RWPE1 (cell line): ENCODE results near the gene TWNK.

ENCODE experiments used
- CTCF ChIA-PET: fragments of 350-600 bp; sonication (Branson Sonifier 250); formaldehyde crosslinking; extraction: SDS; loops from one replicate; lab custom pipeline; 2021; lab: Yijun Ruan, JAX
- POLR2A ChIA-PET: fragments of 400-600 bp; formaldehyde crosslinking; extraction: SDS; loops from one replicate; lab custom pipeline; 2020; ENCODE audit warnings: antibody characterized with exemption; ENCODE audit not compliant: low non-redundant PET; lab: Yijun Ruan, JAX
- DNase-seq: peaks from one replicate; pipeline ENCODE4 v3.0.0; 2012; ENCODE audit warnings: low spot score
- H3K27ac ChIP-seq: fragments of 450-650 bp; 2 replicates; pipeline ENCODE4 v1.5.1; 2017
- TF ChIP-seq, protein P1 (sequence below): fragments of 450-650 bp; conservative IDR thresholded peaks from 2 replicates; pipeline ENCODE4 v1.5.1; 2017; ENCODE audit warnings: low read depth, mild to moderate bottlenecking

Gene TWNK

DNA sequence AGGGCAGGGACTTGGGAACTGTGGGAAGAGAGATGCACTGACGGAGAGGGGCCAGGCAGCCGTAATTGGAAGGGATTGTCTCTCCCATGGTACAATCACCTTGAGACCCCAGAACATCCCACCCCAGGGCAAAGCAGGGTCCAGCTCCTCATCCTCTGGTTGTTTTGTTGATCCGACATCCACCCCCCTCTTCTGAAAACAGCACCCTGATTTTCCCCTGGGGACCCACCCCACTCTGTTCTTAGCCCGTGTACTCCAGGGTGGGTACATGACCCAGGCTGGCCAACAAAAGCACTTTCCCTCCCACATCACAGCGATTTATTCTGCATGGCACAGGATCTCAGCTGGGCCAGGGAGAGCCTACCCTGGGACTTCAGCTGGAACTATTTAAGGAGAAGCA is 29.5 kb downstream of the TWNK start:
- H3K27ac ChIP-seq: no peak overlapping the region
- no peak for DNase-seq
- CTCF ChIA-PET: interaction anchor here (0.7 to 3.7 kb wide), 7 partner anchors 14 to 49 kb away, joined by 3 to 48 read pairs (median 5); partner anchors contain the start of genes LZTS2, PDZD7 and SFXN3
- TF ChIP-seq, protein P1, sequence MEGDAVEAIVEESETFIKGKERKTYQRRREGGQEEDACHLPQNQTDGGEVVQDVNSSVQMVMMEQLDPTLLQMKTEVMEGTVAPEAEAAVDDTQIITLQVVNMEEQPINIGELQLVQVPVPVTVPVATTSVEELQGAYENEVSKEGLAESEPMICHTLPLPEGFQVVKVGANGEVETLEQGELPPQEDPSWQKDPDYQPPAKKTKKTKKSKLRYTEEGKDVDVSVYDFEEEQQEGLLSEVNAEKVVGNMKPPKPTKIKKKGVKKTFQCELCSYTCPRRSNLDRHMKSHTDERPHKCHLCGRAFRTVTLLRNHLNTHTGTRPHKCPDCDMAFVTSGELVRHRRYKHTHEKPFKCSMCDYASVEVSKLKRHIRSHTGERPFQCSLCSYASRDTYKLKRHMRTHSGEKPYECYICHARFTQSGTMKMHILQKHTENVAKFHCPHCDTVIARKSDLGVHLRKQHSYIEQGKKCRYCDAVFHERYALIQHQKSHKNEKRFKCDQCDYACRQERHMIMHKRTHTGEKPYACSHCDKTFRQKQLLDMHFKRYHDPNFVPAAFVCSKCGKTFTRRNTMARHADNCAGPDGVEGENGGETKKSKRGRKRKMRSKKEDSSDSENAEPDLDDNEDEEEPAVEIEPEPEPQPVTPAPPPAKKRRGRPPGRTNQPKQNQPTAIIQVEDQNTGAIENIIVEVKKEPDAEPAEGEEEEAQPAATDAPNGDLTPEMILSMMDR: no peak
- POLR2A ChIA-PET: no interaction called here

- no peak for DNase-seq
- ChIA-PET POLR2A (interaction anchor here (0.6 kb wide), 1 partner anchor 9 kb away, joined by 3 read pairs; no protein-coding TSS in a partner anchor), CTCF (interaction anchor here (0.5 to 1.7 kb wide), 14 partner anchors 10 to 348 kb away, joined by 3 to 8 read pairs (median 4); partner anchors contain the start of genes LZTS2, PDZD7 and SFXN3)
- H3K27ac ChIP-seq: no peak overlapping the region
- TF ChIP-seq, protein P1: no peak
Measured at GRCh38 chr10:101018118-101018599, 30.8 kb downstream of the TWNK start.

- ChIA-PET POLR2A (interaction anchor here (0.6 kb wide), 1 partner anchor 8 kb away, joined by 3 read pairs; no protein-coding TSS in a partner anchor), CTCF (interaction anchor here (0.6 to 1.7 kb wide), 16 partner anchors 9 to 348 kb away, joined by 3 to 8 read pairs (median 4); partner anchors contain the start of genes LZTS2, PDZD7 and SFXN3)
- TF ChIP-seq, protein P1: peak; percentile 62
- no peak for DNase-seq
- no peak overlapping the region for H3K27ac ChIP-seq
Measured at GRCh38 chr10:101018600-101019439, 31.5 kb downstream of the TWNK start.

- DNase-seq: no peak
- CTCF ChIA-PET: interaction anchor here (0.6 to 1.7 kb wide), 13 partner anchors 9 to 735 kb away, joined by 3 to 8 read pairs (median 4); partner anchors contain the start of genes LZTS2, PDZD7 and SFXN3
- TF ChIP-seq, protein P1: no peak
- POLR2A ChIA-PET: no interaction called here
- H3K27ac ChIP-seq: no peak overlapping the region
Measured at GRCh38 chr10:101019440-101019703, 32.0 kb downstream of the TWNK start.

- CTCF ChIA-PET: no interaction called here
- TF ChIP-seq, protein P1: no peak
- H3K27ac ChIP-seq: no peak overlapping the region
Measured at GRCh38 chr10:101020427-101021075, 33.2 kb downstream of the TWNK start.

DNA sequence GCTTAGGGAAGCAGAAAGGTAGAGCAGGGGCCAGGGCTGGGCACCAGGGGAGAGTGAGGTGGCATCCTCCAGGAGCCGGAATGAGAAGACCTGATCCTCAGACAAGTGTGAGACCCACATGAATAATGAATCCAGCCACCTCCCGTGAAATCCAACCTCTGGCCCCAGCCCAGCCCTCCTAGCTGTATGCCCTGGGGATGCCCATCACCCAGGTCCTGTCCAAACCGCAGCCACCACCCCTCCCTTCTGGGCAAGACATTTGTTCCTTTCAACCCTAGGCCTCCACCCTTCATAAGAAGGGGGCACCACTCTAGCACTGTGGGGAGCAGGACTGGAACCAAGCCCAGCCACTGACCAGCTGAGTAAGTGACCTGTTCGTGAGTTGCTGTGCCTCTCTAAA is 33.9 kb downstream of the TWNK start:
- ChIA-PET POLR2A (no interaction called here), CTCF (no interaction called here)
- H3K27ac ChIP-seq: no peak overlapping the region
- TF ChIP-seq, protein P1: no peak
- DNase-seq: no peak

More at GRCh38 chr10:101020427-101021075, 33.2 kb downstream of the TWNK start:
- DNase-seq: no peak
- POLR2A ChIA-PET: no interaction called here
